ENCODE measurements around the gene ATP13A2. TPM values are rescaled to one million over a fixed set of nuclear protein-coding genes. Genes with fewer than 3 reads are reported as not detected.
"Not testable (repeated sequence)": the region's sequence is repeated elsewhere in the genome, so short reads cannot be mapped to it uniquely, and the experiment has no call there.

Gene ATP13A2
- polyA plus RNA-seq, 1 of the 3 experiments (the other 2 are of a cell fraction): 29.3 TPM

DNA sequence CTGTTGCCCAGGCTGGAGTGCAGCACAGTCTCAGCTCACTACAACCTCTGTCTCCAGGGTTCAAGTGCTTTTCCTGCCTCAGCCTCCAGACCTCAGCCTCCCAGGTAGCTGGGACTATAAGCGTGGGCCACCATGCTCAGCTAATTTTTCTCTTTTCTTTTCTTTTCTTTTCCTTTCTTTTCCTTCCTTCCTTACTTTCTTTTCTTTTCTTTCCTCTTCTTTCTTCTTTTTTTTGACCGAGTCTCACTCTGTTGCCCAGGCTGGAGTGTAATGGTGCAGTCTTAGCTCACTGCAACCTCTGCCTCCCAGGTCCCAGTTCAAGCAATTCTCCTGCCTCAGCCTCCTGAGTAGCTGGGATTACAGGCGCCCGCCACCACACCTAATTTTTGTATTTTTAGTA lies 47.6 kb downstream of the ATP13A2 start:
- not testable (repeated sequence) for H3K27me3 ChIP-seq (ENCODE audit: insufficient read depth); DNase-seq; H3K4me2 ChIP-seq; H3K9me2 ChIP-seq; H2AFZ ChIP-seq (ENCODE audit: low read depth); H3K27ac ChIP-seq (ENCODE audit: low read depth in 2 of 2, low read length in 1 of 2); H3K9me3 ChIP-seq; H3K4me3 ChIP-seq (ENCODE audit: low read depth in 2 of 2, low read length in 1 of 2); H3K79me2 ChIP-seq (ENCODE audit: insufficient read depth); H3K9ac ChIP-seq; H3K36me3 ChIP-seq (replicated peaks in 1 of 2; ENCODE audit: control insufficient read depth in 1 of 2, insufficient read depth in 2 of 2, low read length in 1 of 2)
- WGBS (ENCODE audit: low lambda C conversion rate): 97% methylated on average over 4 of the region's 4 CpGs
- POLR2A ChIA-PET: interaction anchor here (1.7 kb wide), 1 partner anchor 14 kb away, joined by 7 read pairs; no protein-coding TSS in a partner anchor
- H3F3A ChIP-seq (replicated peaks; ENCODE audit: insufficient read depth): peaks cover 18% of the 10 kb centered on the region
- H4K20me1 ChIP-seq (ENCODE audit: insufficient read depth): peaks cover 10% of the 10 kb centered on the region; the same call in 1 of the 2 replicates
- CTCF ChIA-PET: interaction anchor here (0.7 to 20.3 kb wide), 6 partner anchors 15 to 78 kb away, joined by 3 to 408 read pairs (median 26); partner anchors contain the start of genes MFAP2 and SDHB
- peaks cover 11 to 24% of the 10 kb centered on the region in 2 experiments; a peak in 2 of 4 replicates for H3K4me1 ChIP-seq (ENCODE audit: control insufficient read depth in 1 of 2, insufficient read depth in 2 of 2, low read depth in 1 of 2, low read length in 1 of 2)

DNA sequence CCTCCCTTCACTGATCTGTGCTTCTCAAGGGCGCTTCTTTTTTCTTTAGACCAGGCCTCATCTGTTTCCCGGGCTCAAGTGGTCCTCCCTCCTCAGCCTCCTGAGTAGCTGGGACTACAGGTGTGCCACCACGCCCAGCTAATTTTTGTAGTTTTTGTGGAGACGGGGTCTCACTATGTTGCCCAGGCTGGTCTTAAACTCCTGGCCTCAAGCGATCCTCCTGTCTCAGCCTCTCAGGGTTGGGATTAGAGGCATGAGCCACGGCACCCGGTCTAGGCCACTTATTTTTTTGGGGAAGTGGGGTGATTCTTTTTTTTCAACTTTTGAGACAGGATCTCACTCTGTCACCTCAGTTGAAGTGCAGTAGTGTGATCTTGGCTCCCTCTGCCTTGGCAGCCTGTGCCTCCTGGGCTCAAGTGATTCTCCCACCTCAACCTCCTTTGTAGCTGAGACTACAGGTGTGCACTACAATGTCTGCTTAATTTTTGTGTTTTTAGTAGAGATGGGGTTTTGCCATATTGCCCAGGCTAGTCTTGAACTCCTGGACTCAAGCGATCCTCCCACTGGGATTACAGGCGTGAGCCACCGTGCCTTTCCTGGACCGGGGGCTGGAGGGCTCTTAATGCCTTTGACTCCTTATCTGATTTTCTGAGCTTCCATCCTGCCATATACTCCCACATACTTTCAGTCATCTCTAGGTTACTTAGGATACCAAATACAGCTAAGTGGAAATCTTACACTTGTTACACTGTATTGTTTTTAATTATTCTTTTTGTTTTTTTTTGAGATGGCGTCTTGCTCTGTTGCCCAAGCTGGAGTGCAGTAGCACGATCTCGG lies 50.2 kb downstream of the ATP13A2 start:
- 93% methylated on average over 14 of the region's 14 CpGs for WGBS (ENCODE audit: low lambda C conversion rate)
- TF ChIP-seq, protein P1, sequence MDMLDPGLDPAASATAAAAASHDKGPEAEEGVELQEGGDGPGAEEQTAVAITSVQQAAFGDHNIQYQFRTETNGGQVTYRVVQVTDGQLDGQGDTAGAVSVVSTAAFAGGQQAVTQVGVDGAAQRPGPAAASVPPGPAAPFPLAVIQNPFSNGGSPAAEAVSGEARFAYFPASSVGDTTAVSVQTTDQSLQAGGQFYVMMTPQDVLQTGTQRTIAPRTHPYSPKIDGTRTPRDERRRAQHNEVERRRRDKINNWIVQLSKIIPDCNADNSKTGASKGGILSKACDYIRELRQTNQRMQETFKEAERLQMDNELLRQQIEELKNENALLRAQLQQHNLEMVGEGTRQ (IDR thresholded peaks at IDR 0.05; ENCODE audit: borderline replicate concordance, low read depth, low read length): no peak
- TF ChIP-seq JUND (IDR thresholded peaks at IDR 0.05): no peak
- no peak for TF ChIP-seq POLR2AphosphoS5 (IDR thresholded peaks at IDR 0.05; ENCODE audit: low read depth, low read length)
- TF ChIP-seq ELF1 (IDR thresholded peaks at IDR 0.05): no peak
- TF ChIP-seq, protein P2, sequence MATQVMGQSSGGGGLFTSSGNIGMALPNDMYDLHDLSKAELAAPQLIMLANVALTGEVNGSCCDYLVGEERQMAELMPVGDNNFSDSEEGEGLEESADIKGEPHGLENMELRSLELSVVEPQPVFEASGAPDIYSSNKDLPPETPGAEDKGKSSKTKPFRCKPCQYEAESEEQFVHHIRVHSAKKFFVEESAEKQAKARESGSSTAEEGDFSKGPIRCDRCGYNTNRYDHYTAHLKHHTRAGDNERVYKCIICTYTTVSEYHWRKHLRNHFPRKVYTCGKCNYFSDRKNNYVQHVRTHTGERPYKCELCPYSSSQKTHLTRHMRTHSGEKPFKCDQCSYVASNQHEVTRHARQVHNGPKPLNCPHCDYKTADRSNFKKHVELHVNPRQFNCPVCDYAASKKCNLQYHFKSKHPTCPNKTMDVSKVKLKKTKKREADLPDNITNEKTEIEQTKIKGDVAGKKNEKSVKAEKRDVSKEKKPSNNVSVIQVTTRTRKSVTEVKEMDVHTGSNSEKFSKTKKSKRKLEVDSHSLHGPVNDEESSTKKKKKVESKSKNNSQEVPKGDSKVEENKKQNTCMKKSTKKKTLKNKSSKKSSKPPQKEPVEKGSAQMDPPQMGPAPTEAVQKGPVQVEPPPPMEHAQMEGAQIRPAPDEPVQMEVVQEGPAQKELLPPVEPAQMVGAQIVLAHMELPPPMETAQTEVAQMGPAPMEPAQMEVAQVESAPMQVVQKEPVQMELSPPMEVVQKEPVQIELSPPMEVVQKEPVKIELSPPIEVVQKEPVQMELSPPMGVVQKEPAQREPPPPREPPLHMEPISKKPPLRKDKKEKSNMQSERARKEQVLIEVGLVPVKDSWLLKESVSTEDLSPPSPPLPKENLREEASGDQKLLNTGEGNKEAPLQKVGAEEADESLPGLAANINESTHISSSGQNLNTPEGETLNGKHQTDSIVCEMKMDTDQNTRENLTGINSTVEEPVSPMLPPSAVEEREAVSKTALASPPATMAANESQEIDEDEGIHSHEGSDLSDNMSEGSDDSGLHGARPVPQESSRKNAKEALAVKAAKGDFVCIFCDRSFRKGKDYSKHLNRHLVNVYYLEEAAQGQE (IDR thresholded peaks at IDR 0.05; ENCODE audit: low read depth, low read length): no peak
- TF ChIP-seq GATA2 (CRISPR knock-in tag; IDR thresholded peaks at IDR 0.05): no peak
- TF ChIP-seq RCOR1 (IDR thresholded peaks at IDR 0.05; ENCODE audit: low read length): no peak
- TF ChIP-seq, protein P3, sequence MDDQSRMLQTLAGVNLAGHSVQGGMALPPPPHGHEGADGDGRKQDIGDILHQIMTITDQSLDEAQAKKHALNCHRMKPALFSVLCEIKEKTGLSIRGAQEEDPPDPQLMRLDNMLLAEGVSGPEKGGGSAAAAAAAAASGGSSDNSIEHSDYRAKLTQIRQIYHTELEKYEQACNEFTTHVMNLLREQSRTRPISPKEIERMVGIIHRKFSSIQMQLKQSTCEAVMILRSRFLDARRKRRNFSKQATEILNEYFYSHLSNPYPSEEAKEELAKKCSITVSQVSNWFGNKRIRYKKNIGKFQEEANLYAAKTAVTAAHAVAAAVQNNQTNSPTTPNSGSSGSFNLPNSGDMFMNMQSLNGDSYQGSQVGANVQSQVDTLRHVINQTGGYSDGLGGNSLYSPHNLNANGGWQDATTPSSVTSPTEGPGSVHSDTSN (IDR thresholded peaks at IDR 0.05): no peak
- TF ChIP-seq EZH2phosphoT487 (IDR thresholded peaks at IDR 0.05; ENCODE audit: borderline replicate concordance, low read depth): no peak
- no peak for TF ChIP-seq TCF12 (IDR thresholded peaks at IDR 0.05)
- TF ChIP-seq FOXM1 (IDR thresholded peaks at IDR 0.05; ENCODE audit: low read depth): no peak
- no peak for TF ChIP-seq NFIC (IDR thresholded peaks at IDR 0.05; ENCODE audit: borderline replicate concordance)
- TF ChIP-seq TEAD4 (IDR thresholded peaks at IDR 0.05; ENCODE audit: borderline replicate concordance, insufficient read depth): no peak
- TF ChIP-seq, protein P4, sequence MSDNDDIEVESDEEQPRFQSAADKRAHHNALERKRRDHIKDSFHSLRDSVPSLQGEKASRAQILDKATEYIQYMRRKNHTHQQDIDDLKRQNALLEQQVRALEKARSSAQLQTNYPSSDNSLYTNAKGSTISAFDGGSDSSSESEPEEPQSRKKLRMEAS (IDR thresholded peaks at IDR 0.05; ENCODE audit: low read depth): no peak
- TF ChIP-seq, protein P5, sequence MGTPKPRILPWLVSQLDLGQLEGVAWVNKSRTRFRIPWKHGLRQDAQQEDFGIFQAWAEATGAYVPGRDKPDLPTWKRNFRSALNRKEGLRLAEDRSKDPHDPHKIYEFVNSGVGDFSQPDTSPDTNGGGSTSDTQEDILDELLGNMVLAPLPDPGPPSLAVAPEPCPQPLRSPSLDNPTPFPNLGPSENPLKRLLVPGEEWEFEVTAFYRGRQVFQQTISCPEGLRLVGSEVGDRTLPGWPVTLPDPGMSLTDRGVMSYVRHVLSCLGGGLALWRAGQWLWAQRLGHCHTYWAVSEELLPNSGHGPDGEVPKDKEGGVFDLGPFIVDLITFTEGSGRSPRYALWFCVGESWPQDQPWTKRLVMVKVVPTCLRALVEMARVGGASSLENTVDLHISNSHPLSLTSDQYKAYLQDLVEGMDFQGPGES (IDR thresholded peaks at IDR 0.05; ENCODE audit: low read depth, low read length): no peak
- no peak for TF ChIP-seq TAF1 (IDR thresholded peaks at IDR 0.05; ENCODE audit: borderline replicate concordance, low read depth, low read length)
- Histone ChIP-seq H3F3A (replicated peaks; ENCODE audit: insufficient read depth) (peaks cover 17% of the 10 kb centered on the region), H3K36me3 (replicated peaks in 1 of 2; ENCODE audit: control insufficient read depth in 1 of 2, insufficient read depth in 2 of 2, low read length in 1 of 2) (peaks cover 0 to 6% of the 10 kb centered on the region in 2 experiments), H3K9me3 (no peaks in the 10 kb centered on the region), H4K20me1 (ENCODE audit: insufficient read depth) (no peaks in the 10 kb centered on the region), H3K27ac (ENCODE audit: low read depth in 2 of 2, low read length in 1 of 2) (no peak overlapping the region), H3K27me3 (ENCODE audit: insufficient read depth) (no peaks in the 10 kb centered on the region), H3K9ac (peak overlapping the region; percentile 36; the same call in 1 of the 2 replicates), H3K4me1 (ENCODE audit: control insufficient read depth in 1 of 2, insufficient read depth in 2 of 2, low read depth in 1 of 2, low read length in 1 of 2) (peaks cover 0 to 9% of the 10 kb centered on the region in 2 experiments; a peak in 1 of 4 replicates), H3K9me2 (no peaks in the 10 kb centered on the region), H3K4me2 (peak overlapping the region; percentile 76), H3K79me2 (ENCODE audit: insufficient read depth) (peaks cover 6% of the 10 kb centered on the region; the same call in 1 of the 2 replicates), H3K4me3 (ENCODE audit: low read depth in 2 of 2, low read length in 1 of 2) (peak overlapping the region; percentile 46 to 54), H2AFZ (ENCODE audit: low read depth) (peak overlapping the region; percentile 46; the same call in 1 of the 2 replicates)
- POLR2A ChIA-PET: interaction anchor here (0.6 to 2.3 kb wide), 5 partner anchors 17 to 58 kb away, joined by 3 to 13 read pairs (median 4); partner anchors contain the start of gene MFAP2
- CTCF ChIA-PET: interaction anchor here (0.5 to 20.3 kb wide), 18 partner anchors 8 to 646 kb away, joined by 3 to 408 read pairs (median 6); partner anchors contain the start of genes MFAP2 and SDHB
- DNase-seq: no peak
